Upper lobe of left lung (tissue), 6 donors: ENCODE results near the gene MINDY2. TPM values are rescaled to one million over a fixed set of nuclear protein-coding genes. Genes with fewer than 3 reads are reported as not detected.

Source experiments
- ATAC-seq, 2 donors: fragments of 200-7000 bp; cut with Tn5 transposase; one replicate each; pipeline ENCODE4 v1.9.1; 2022; ENCODE audit warnings: mild to moderate bottlenecking in 2 of 2, moderate library complexity in 2 of 2; ENCODE audit not compliant: low FRiP score in 2 of 2
- DNase-seq, 2 donors: peaks; one replicate each; pipeline ENCODE4 v3.0.0-alpha.2; 2019 to 2020
- H3K27ac ChIP-seq, 4 donors: fragments of 200-600 bp; sonication (generic); one replicate each; pipeline ENCODE4 v1.5.1; 2016 to 2019
- H3K27me3 ChIP-seq, 4 donors: fragments of 200-600 bp; sonication (generic); one replicate each; pipeline ENCODE4 v1.5.1; 2017 to 2019
- H3K36me3 ChIP-seq, 4 donors: fragments of 200-600 bp; sonication (generic); one replicate each; pipeline ENCODE4 v1.5.1; 2016 to 2019
- H3K4me1 ChIP-seq, 4 donors: fragments of 200-600 bp; sonication (generic); one replicate each; pipeline ENCODE4 v1.5.1; 2018 to 2019
- H3K4me3 ChIP-seq, 4 donors: fragments of 200-600 bp; sonication (generic); one replicate each; pipeline ENCODE4 v1.5.1; 2017 to 2019; ENCODE audit warnings: mild to moderate bottlenecking in 2 of 4, moderate library complexity in 1 of 4
- H3K9me3 ChIP-seq, 4 donors: fragments of 200-600 bp; sonication (generic); one replicate each; pipeline ENCODE4 v1.5.1; 2018 to 2019
- EP300 ChIP-seq, 4 donors: sonication (generic); formaldehyde crosslinking; IDR thresholded peaks; one replicate each; pipeline ENCODE4 v1.5.1; 2017; ENCODE audit warnings: antibody characterized with exemption in 4 of 4, control low read depth in 2 of 4
- POLR2A ChIP-seq, 4 donors: fragments of 450-650 bp; IDR thresholded peaks; one replicate each; pipeline ENCODE4 v1.5.1; 2016 to 2017; ENCODE audit warnings: antibody characterized with exemption in 4 of 4, mild to moderate bottlenecking in 2 of 4
- POLR2AphosphoS5 ChIP-seq, 2 donors: sonication (generic); formaldehyde crosslinking; IDR thresholded peaks; one replicate each; pipeline ENCODE4 v1.5.1; 2017; ENCODE audit warnings: antibody characterized with exemption in 2 of 2
- WGBS, 2 donors: methylation state at CpG; one replicate each; pipeline ENCODE4 v1.1.5; 2017 to 2018; 5-methylcytosine and 5-hydroxymethylcytosine counted together
- total RNA-seq, 6 donors: library from RNA; depleted of rRNA in 4 of 6; stranded (reverse); fragments of >200 nt in 4 of 6; gene quantifications; one replicate each; pipeline versions ENCODE4 v1.1.0 to v1.2.1, GENCODE V29; 2016 to 2021
- TF ChIP-seq, protein P1 (sequence below), 6 experiments: fragments of 450-650 bp in 4 of 6; fragments of 200-600 bp in 2 of 6; sonication (generic) in 2 of 6; IDR thresholded peaks; one replicate each; pipeline ENCODE4 v1.5.1; 2016 to 2019; ENCODE audit warnings: antibody characterized with exemption in 6 of 6
- donor health status: DM: no; HTN: no; CAD: no; lungs with moderate emphysema.
- donor health status: DM: no; HTN: yes; CAD: no; lungs with severe emphysema.

MINDY2 gene
- total RNA-seq, 6 donors from 2014 or later = 20.5 to 38.5 (median 29.9) TPM

DNA sequence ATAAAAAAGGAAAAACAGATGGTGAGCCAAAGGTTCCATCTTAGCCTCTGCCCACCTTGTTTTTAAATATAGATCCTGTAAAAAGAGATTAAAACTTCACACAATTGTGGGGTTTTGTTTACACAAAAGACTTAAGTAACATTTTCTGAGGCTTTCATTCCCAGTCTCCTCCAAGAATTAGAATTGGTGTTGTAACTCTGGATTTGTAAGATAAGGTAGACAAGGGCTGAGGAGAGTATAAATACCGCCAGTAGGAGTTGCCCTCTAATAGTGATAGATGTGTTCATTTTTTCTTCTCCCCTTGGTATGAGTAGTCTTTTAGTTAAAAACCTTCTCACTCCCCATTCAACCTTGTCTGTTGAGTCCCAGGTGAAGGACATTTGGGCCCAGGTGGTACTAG, 8.5 kb downstream of the MINDY2 start:
- Histone ChIP-seq H3K4me3 (no peak overlapping the region), H3K36me3 (no peaks in the 10 kb centered on the region), H3K4me1 (peaks cover 0 to 12% (median 7%) of the 10 kb centered on the region in 4 donors), H3K27me3 (no peaks in the 10 kb centered on the region), H3K9me3 (no peaks in the 10 kb centered on the region), H3K27ac (no peak overlapping the region)
- no peak for TF ChIP-seq POLR2A (IDR thresholded peaks at IDR 0.05)
- TF ChIP-seq, protein P1, sequence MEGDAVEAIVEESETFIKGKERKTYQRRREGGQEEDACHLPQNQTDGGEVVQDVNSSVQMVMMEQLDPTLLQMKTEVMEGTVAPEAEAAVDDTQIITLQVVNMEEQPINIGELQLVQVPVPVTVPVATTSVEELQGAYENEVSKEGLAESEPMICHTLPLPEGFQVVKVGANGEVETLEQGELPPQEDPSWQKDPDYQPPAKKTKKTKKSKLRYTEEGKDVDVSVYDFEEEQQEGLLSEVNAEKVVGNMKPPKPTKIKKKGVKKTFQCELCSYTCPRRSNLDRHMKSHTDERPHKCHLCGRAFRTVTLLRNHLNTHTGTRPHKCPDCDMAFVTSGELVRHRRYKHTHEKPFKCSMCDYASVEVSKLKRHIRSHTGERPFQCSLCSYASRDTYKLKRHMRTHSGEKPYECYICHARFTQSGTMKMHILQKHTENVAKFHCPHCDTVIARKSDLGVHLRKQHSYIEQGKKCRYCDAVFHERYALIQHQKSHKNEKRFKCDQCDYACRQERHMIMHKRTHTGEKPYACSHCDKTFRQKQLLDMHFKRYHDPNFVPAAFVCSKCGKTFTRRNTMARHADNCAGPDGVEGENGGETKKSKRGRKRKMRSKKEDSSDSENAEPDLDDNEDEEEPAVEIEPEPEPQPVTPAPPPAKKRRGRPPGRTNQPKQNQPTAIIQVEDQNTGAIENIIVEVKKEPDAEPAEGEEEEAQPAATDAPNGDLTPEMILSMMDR (IDR thresholded peaks at IDR 0.05) = no peak
- TF ChIP-seq EP300 (IDR thresholded peaks at IDR 0.05) = no peak
- no peak for TF ChIP-seq POLR2AphosphoS5 (IDR thresholded peaks at IDR 0.05)
- no peak for ATAC-seq
- no peak for DNase-seq
- WGBS, 2 donors = 87 to 89% methylated on average over 1 of the region's 1 CpG

DNA sequence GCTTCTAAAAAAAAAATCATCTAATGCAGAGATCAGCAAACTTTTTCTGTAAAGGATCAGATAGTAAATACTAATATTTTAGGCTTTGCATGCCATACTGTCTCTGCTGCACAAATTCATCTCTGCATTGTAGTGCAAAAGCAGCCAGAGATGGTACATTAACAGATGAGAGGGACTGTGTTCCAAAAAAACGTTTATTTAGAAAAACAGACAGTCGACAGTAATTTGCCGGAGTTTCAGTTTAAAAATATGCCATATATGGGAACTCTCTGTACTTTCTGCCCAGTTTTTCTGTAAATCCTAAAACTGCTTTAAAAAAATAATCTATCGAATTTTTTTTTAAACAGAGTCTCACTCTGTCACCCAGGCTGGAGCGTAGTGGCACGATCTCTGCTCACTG, 14.3 kb downstream of the MINDY2 start:
- ATAC-seq (no peak), DNase-seq (no peak)
- Histone ChIP-seq H3K27ac (no peak overlapping the region), H3K27me3 (no peaks in the 10 kb centered on the region), H3K4me3 (peak overlapping the region in 1 of 4 donors; percentile 6), H3K36me3 (peaks cover 0 to 13% (median 2%) of the 10 kb centered on the region in 4 donors), H3K4me1 (no peaks in the 10 kb centered on the region), H3K9me3 (no peaks in the 10 kb centered on the region)
- no peak for TF ChIP-seq POLR2A (IDR thresholded peaks at IDR 0.05)
- TF ChIP-seq, protein P1 (IDR thresholded peaks at IDR 0.05) = no peak
- TF ChIP-seq POLR2AphosphoS5 (IDR thresholded peaks at IDR 0.05) = no peak
- TF ChIP-seq EP300 (IDR thresholded peaks at IDR 0.05) = no peak
- 79 to 85% methylated on average over 6 of the region's 6 CpGs for WGBS, 2 donors

DNA sequence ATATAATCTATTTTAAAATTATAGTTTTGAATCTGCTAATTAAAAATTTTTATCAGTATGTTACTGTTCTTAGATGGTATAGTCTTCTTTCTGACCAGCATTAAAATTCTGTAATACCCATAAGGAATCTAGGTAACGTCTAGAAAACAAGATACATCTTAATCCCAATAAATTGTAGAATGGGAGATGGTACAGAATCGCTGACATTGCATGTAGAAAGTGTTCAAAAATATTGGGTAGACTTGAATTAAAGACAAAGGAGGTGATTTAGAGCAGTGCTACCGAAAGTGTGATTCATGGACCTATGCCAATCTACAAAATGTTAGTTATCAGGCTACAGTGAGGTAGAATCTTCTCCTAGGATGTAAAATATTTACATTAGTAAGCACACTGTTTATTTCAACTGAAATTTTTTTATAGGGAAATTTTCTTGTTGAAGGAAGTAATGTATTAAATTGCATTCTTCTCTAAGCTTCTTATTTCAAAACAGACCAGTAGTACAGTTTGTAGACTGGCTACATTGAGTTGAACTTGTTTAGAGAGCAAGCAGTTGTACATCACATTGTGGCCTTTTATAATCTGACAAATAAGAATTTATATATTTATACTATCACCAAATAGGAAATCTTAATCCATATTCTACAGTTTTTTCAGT, 17.1 kb downstream of the MINDY2 start:
- Histone ChIP-seq H3K9me3 (no peaks in the 10 kb centered on the region), H3K4me3 (no peak overlapping the region), H3K4me1 (no peaks in the 10 kb centered on the region), H3K36me3 (peaks cover 0 to 13% (median 2%) of the 10 kb centered on the region in 4 donors), H3K27ac (no peak overlapping the region), H3K27me3 (no peaks in the 10 kb centered on the region)
- DNase-seq = no peak
- TF ChIP-seq, protein P1 (IDR thresholded peaks at IDR 0.05) = no peak
- TF ChIP-seq EP300 (IDR thresholded peaks at IDR 0.05) (no peak), POLR2A (IDR thresholded peaks at IDR 0.05) (no peak), POLR2AphosphoS5 (IDR thresholded peaks at IDR 0.05) (no peak)
- WGBS, 2 donors = 89 to 90% methylated on average over 3 of the region's 3 CpGs
- ATAC-seq = no peak

DNA sequence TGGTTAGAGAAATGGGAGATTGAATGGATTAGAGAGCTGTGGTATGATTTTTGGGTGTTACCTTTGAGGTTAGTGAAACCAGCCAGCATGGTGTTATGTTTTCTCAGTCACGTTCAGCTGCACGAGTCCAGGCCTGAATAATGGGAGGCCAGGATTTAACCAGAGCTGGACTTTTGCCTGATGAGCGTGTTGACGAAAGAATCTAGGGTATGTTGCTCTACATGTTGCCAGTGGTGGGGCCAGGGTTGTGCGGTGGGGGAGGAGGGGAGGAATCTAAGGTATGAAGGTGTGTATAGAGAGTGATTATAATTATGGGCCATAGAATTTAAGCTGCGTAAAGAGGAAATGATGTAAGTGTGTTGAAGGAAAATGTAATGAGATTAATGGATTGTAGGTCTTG, 22.8 kb downstream of the MINDY2 start:
- TF ChIP-seq, protein P1 (IDR thresholded peaks at IDR 0.05) = no peak
- no peak for TF ChIP-seq POLR2AphosphoS5 (IDR thresholded peaks at IDR 0.05)
- no peak for TF ChIP-seq EP300 (IDR thresholded peaks at IDR 0.05)
- TF ChIP-seq POLR2A (IDR thresholded peaks at IDR 0.05) = no peak
- Histone ChIP-seq H3K4me3 (no peak overlapping the region), H3K9me3 (no peaks in the 10 kb centered on the region), H3K27me3 (no peaks in the 10 kb centered on the region), H3K27ac (peak overlapping the region in 1 of 4 donors; percentile 8), H3K4me1 (peaks cover 0 to 6% (median 2%) of the 10 kb centered on the region in 4 donors), H3K36me3 (peaks cover 0 to 8% (median 2%) of the 10 kb centered on the region in 4 donors)
- WGBS, 2 donors = 67 to 84% methylated on average over 6 of the region's 6 CpGs
- DNase-seq (peak in 1 of 2 donors; percentile 50), ATAC-seq (peak in 1 of 2 donors; percentile 85)

DNA sequence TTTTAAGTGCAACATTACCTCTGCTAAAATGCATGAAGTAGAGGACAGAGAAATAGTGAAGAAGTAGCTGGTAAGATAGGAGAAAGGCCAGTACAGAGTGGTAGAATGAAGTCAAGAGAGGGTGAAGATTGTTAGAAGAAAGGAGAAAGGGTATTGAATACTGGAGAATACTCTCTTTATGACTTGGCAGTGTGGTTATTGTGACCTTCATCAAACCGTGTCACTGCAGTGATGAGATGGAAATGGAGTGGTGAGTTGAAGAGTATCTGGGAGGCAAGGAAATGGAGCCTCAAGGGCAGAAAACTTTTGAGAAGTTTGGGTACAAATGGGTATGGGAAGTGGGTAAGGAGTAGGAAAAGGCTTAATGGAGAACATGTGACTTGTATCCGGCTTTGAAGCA, 24.7 kb downstream of the MINDY2 start:
- TF ChIP-seq, protein P1 (IDR thresholded peaks at IDR 0.05) = no peak
- TF ChIP-seq POLR2A (IDR thresholded peaks at IDR 0.05) = no peak
- no peak for TF ChIP-seq EP300 (IDR thresholded peaks at IDR 0.05)
- no peak for TF ChIP-seq POLR2AphosphoS5 (IDR thresholded peaks at IDR 0.05)
- Histone ChIP-seq H3K4me1 (peaks cover 0 to 6% (median 2%) of the 10 kb centered on the region in 4 donors), H3K27ac (peak overlapping the region in 1 of 4 donors; percentile 34), H3K4me3 (no peak overlapping the region), H3K9me3 (no peaks in the 10 kb centered on the region), H3K36me3 (no peaks in the 10 kb centered on the region), H3K27me3 (no peaks in the 10 kb centered on the region)
- no peak for DNase-seq
- 71 to 73% methylated on average over 2 of the region's 2 CpGs for WGBS, 2 donors
- ATAC-seq = no peak
